GM18508 (cell line): Measurements from ENCODE around the gene ABCG1.

Source experiments
- ATAC-seq: cut with Tn5 transposase; IDR thresholded peaks from one replicate; pipeline ENCODE4 v1.9.1; 2021; ENCODE audit warnings: moderate number of reproducible peaks; ENCODE audit not compliant: insufficient read depth, unreplicated experiment

The ABCG1 gene

DNA sequence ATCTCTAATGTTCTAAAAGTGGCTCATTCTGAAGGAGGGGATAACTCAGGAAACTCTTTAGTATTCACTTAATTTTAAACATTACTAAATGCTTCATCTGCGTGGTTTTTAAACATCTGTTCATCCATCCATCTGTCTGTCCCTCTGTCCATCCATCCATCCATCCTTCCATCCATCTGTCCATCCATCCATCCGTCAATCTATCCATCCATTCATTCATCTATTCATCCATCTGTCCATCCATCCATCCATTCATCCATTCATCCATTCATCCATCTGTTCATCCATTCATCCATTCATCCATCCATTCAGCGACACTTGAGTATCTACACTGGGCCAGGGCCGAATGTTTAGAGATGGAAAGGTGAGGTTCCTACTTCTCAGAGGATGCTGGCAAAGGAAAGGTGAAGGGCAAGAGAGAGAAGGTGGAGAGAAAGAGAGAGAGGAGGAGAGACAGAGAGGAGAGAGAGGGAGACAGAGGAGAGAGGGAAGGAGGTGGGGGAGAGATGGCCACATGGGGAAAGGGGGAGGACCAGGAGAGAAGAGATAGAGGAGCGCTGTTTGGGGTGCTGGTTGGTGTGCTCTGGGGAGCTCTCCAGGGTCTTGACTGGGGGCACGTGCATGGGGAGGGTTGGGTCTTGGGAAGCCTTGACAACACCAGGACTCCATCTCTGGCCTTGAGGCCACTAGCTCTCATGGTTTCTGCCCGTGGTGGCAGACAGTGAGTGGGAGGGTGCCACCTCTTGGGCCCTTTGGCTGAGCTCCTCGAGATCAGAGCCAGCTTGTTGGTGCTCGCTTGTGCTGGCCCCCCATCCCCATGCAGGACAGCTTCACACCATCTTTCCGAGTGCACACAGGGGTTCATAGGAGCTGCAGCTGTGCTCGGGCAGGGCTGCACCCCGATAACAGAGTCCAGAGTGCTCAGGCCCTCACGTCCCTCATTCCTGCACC is 45.6 kb downstream of the ABCG1 start:
- ATAC-seq: no peak

DNA sequence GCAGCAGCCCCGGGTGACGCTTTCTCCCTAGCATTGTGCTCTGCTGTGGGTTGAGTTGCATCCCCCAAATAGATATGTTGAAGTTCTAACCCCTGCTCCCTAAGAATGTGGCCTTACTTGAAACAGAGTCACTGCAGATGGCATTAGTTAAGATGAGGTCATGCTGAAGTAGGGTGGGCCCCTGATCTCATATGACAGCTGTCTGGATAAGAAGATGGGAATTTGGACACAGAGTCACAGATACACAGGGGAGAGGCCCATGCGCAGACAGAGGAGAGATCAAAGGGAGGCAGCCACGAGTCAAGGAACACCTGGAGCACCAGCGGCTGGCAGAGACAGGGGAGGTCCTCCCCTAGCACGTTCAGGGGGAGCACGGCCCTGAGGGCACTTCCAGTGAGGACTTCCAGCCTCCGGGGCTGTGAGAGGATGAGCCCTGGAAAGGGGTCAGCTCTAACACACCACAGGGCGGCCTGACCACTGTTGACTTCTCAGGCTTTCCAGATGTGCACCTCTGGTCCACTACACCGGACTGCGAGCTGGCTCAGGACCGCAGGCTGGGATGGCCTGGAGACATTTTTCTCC is 46.4 kb downstream of the ABCG1 start:
- no peak for ATAC-seq

DNA sequence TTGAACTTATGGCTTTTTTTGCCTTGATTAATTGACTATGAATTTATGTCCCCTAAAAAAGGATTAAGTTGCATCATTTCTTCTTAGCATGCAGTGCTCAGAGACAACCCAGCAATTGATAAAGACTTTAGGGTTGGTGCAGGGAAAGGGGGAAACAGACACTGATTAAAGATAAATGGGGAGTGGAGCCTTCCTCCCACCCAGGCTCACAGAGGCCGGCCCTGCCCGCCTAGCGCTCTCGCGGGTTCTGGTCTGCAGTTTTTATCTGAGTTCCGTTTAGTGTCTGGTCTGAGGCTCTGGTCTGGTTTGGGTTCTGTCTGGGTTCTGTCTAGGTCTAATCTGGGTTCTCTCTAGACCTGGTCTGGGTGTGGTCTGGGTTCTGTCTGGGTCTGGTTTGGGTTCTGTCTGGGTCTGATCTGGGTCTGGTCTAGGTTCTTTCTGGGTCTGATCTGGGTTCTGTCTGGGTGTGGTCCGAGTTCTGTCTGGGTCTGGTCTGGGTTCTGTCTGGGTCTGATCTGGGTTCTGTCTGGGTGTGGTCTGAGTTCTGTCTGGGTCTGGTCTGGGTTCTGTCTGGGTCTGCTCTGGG is 48.1 kb downstream of the ABCG1 start:
- no peak for ATAC-seq

DNA sequence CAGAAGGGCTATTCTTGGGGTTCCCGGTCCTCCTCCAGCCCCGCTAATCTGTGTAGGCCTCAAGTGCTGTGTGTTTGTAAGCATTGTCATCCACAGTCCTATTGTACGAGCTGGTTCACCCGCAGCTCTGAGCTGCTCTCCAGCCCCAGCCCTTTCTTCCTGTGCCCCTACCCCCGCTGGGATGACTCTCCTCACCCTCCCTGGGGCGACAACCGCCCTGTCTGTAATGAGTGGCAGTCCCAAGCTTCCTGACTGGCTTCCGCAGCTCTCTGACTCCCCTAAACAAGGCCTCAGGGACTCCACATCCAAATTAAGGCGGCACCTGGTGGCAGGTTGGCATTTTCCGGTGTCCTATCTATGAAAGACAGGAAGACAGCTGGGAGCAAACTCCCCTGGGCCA is 50.4 kb downstream of the ABCG1 start:
- ATAC-seq: no peak

DNA sequence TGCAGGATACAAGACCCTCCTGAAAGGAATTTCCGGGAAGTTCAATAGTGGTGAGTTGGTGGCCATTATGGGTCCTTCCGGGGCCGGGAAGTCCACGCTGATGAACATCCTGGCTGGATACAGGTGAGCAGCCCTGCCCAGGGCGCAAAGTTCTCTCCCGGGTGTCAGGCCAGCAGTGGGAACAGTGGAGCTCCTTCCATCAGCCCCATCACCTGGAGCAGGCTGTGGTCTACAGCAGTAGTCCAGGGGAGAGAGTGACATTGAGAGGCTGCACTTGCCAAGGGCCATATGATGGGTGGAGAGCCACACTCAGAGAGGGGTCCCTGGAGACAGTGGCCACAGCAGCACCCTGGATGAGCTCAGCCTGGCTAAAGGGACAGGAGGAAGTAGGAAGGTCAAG is 52.1 kb downstream of the ABCG1 start:
- ATAC-seq: no peak

DNA sequence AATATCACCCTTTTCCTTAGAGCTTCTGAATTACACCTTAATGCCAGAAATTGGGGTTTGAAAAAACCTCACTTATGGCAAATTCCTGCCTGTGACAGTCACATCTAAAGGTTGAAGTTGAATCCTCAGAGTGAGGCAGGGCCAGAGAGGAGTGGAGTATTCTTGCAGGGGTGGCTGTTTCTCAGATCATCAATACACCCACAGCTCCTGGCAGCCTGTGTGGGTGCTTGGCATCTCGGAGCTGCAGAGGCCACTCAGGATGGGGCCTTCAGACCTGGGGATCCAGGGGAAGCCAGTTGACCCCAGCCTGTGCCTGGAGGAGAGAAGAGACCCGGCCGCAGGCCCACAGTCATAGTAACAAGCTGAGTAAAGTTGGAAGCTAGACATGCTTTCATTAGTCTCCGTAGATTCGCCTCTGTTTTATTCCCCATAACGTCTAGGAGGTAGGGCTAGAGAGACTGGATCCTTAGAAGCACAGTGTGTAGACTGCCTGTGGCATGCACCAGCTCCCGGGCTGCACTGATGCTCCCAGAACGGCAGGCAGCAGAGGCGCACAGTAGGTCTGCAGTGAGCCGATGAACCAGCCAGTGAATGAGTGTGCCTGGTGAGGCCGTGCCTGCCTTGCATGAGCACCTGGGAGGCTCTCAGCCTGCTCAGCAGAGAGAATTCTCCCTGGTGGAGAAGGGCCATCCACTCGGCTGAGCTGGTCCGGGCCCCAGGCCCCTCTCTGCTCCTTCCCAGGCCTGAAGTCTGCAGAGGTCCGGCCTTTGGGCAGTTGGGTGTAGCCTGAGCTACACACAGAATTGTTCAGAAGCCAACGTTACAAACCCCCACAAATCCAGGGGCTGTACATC is 53.4 kb downstream of the ABCG1 start:
- ATAC-seq: no peak

DNA sequence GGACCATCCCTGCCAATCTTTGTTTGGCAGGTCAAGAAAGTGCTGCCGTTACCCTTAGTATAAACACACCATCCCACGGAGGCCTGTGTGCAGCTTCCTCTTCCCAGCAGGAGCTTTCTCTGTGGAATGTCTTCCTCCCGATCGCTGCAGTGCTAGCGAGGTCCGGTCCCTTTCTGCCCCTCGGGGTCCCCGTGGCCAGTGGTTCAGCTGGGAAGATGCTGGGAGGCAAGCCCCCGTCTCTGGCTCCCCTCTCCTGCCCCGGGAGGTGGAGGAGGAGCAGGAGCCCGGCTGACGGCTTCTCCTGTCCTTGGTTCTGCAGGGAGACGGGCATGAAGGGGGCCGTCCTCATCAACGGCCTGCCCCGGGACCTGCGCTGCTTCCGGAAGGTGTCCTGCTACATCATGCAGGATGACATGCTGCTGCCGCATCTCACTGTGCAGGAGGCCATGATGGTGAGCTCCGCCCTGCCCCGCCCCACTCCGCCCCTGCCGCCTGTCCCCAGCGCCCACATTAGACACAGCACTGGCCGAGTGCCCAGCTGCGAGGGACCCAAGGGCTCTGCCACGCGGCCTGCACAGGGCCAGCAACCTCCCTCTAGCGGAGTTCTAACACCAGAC is 54.2 kb downstream of the ABCG1 start:
- no peak for ATAC-seq

DNA sequence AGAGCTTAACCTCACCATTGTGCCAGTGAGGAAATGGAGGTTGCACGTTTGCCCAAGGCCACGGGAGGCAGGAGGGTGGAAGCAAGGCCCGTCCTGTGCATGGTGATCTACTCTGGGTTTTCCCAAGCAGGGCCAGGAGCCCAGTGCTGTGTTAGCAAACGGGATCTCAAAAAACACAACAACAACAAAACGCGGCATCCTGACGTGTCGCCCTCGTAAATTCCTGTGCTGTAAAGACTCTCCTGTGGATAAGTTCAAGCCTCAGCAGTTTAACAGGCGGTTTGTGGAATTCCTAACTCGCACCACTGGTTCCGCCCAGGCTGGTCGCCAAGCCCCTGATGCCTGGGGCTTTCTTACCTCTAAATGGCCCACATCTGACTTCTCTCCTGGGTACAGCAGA is 57.1 kb downstream of the ABCG1 start:
- no peak for ATAC-seq

DNA sequence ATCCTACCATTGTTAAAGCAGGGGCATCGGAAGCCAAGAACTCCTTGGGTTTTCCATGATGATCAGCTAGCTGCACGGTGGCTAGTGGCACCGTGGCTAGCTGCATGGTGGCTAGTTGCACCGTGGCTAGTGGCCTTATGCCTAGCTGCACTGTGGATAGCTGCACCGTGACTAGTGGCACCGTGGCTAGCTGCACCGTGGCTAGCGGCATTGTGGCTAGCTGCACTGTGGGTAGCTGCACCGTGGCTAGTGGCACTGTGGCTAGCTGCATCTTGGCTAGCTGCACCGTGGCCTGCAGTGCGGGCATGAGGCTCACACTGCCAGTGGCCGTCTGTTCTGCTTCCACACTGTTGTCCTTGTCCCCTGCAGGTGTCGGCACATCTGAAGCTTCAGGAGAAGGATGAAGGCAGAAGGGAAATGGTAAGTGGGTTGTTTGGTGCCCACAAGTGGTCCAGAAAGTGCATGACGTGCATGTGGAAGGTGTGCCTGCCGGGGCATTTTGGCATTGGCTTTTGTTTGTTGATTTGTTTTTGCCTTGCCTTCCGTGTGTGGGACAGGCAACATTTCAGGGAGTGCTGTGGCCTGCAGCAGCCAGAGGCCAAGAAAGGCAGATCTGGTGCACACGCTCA is 57.7 kb downstream of the ABCG1 start:
- no peak for ATAC-seq

DNA sequence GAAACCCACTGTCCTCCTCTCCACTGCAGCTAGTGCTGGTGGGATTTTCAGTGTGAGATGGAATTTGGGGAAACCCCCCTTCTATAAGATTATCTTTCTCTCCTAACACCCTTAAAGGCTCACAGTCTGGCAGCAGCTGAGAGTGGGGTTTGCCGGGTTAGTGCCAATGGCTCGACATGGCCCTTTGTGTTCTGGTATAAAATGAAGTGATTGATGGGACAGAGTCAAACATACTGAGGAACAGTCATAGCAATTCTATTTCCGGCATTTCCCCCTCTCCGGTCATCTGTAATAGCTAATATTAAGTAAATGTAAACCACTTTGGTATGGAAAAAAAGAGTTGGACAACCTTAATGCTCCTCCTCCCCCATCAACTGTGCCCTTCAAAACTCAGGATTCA is 58.7 kb downstream of the ABCG1 start:
- ATAC-seq: no peak

DNA sequence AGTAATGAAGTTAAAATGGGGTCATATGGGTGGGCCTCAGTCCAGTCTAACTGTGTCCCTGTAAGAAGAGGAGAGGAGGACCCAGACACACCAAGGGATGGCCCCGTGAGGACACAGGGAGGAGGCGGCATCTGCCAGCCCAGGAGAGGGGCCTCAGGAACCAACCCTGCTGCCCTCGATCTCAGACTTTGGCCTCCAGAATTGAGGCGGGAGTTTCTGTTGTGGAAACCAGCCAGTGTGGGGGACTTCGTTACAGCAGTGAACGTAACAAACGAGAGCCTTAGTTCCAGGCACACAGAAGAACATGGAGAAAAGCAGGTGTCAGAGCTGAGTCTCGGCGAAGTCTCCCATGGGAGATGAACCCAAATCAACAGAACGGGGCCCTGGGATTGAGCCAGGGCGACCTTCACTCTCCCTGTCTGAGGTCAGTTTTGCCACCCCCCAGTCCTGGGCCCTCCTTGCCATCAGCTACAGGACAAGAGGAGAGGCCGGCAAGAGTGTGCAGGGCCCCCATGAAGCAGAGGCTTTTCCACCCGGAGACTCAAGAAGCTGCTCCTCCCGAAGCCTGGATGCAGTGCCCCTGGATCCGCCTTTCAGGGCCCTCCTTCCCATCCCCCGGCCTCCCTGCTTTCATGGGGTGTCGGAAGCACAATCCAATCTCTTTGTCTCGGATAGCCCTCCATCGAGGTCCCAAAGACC is 59.7 kb downstream of the ABCG1 start:
- ATAC-seq: no peak

DNA sequence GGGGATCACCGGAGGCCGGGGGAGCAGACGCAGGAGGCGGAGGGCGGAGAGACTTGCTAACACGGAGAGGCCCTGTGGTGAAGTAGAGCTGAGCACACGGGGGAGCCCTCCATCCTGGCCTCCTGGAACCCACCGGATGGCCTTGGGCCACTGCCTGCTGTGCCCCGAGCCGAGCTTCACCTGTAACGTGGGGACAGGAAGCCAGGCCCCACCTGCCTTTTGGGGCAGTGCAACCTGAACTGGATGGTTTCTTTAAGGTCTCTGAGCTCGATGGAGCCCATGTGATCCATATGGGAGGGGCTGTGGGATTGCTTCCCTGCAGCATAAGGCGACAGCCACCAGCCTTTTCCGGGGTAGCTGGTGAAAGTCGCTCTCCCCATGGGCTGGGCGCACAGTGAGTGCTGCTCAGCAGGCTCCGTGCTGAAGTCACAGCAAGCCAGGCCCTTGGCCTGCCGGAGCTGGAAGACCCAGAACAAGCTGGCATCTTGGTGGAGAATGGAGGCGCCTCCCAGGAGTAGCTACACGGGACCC is 60.5 kb downstream of the ABCG1 start:
- ATAC-seq: no peak

DNA sequence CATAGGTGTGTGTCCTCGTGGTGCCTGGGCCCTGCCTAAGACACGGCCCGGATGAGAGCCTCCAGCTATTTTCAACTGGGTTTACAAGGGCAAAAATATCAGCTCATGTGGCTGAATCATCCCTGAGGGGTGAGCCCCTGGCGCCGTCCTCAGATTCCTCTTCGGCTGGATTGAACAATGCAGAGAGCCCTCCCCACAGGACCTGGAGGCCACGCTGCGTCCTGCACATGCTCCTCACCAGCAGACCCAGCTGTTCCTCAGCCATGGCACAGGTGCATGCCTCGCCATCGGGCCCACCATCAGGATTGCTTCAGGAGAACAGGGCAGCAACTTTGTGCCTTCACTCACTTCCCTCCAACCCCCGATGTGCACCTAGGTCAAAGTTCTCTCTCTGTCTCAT is 60.9 kb downstream of the ABCG1 start:
- ATAC-seq: no peak

DNA sequence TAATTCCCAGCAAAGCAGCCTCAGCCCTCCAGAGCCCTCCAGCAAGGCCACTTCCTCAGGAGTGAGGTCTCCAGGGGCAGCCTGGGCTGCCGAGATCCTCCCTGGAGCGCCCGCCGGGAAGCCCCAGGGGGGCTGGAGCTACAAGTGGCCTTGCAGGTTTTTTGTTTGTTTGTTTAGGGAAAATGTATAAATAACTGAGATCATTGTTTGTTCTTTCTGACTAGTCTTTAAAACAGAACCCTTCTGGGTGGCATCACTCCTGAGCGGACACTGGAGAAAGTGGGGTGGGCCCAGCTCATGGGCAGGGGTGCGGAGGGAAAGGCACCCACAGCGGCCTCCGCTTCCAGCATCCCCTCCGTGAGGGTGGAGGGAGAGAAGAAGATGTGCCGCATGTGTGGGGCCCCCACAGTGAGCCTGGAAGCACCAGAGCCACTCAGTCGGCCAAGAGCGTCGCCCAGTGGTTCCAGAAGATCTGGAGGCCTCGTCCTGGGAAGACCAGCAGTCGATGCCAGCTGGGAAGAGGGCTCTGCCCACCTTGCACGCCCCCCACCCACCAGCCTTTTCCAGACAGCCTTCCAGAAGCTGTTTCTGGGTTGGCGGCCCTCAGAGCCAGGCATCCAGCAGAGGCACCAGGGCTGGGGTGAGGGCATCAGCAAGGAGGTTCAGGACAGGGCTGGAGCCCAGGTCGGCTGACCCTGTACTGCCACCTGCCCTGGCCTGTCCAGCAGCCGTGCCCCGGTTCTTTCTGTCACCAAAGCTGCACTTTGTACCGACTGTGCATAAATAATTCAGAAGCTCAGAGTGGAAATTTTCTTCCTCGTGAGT is 61.6 kb downstream of the ABCG1 start:
- no peak for ATAC-seq

DNA sequence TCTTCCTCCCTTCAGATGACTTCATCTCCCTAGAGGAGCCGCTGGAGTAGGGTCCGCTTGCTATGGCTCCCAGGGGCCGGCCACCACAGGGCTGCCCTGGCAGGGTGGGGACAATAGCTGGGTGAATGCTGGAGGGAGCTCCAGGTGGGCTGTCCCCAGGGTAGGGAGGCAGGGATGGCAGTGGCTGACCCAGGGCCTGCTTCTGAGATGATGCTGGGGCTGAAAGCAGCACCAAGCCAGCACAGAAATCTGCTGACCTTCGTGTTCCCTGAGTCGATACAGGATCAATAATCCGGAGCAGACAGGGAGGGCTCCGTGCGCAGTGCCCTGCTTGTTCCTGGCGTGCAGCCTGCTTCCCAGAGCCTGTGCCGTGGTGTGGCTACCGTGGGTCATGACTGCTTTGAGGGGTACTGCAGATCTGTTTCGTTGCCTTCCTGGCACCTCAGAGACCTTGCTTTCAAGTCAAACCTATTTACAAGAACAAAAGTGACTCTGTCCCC is 62.3 kb downstream of the ABCG1 start:
- ATAC-seq: no peak

DNA sequence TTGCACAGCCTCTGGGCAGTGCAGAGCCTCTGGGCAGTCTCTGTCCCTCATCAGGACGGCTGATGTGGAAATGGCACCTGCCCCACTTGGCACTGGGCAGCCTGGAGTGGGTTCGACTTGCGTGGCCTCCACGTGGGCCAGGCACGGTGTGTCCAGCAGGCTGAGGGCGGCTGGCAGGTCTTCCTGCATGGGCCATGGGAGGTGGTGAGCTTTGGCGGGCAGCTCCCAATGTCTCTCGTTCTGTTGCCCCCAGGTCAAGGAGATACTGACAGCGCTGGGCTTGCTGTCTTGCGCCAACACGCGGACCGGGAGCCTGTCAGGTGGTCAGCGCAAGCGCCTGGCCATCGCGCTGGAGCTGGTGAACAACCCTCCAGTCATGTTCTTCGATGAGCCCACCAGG is 63.1 kb downstream of the ABCG1 start:
- no peak for ATAC-seq

DNA sequence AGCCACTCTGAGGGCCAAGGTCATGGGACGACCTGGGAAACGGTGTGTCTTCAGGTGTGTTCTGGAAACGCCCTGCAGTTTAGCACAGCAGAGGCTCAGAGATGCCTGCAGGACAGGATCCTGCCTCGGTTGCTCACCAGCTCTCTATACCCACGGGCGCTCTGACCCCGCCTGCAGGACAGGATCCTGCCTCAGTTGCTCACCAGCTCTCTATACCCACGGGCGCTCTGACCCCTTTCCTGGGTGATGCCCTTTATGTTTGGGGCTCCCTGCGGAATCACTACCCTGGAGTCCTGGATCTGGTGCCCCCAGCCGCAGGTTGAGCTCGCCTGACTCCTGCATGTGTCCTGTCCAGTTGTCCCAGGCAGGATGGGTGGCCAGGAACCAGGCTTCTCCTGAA is 63.8 kb downstream of the ABCG1 start:
- ATAC-seq: no peak
